Measurements from ENCODE around the gene MAML3. TPM values are rescaled to one million over a fixed set of nuclear protein-coding genes. Genes with fewer than 3 reads are reported as not detected.

Gene MAML3
- total and polyA plus RNA-seq, 2 of the 13 experiments (the other 11 are each of a cell fraction or from before 2014, with no cell fraction given), result 0.05 to 0.13 TPM

GRCh38 chr4:140108713-140109230, 45.2 kb downstream of the MAML3 start:
- ChIA-PET POLR2A (no interaction called here), CTCF (ENCODE audit: low intra/inter-chr PET ratio, low total read pairs) (no interaction called here)
- DNase-seq (ENCODE audit: low spot score), result no peak
- no peak overlapping the region for H3K4me3 ChIP-seq (replicated peaks in 1 of 3; ENCODE audit: insufficient read depth in 1 of 3, low read depth in 2 of 3, low read length in 3 of 3)
- BruUV-seq (replicated peaks), result no TSS peak
- ATAC-seq, result no peak
- in situ Hi-C loops (cut with HindIII; ENCODE audit: extremely low pct_ligation_motif_present, low pct_unique_long_range_greater_than_20kb) (no loop called here), intact Hi-C loops (cut with micrococcal nuclease; ENCODE audit: unreplicated experiment) (no loop called here)
- H3K79me2 ChIP-seq (ENCODE audit: insufficient read depth, low read length), result no peaks in the 10 kb centered on the region
- peaks cover 6% of the 10 kb centered on the region; the same call in 1 of the 2 replicates for H3K4me1 ChIP-seq (ENCODE audit: insufficient read depth, low read length)
- no peaks in the 10 kb centered on the region for H4K20me1 ChIP-seq (ENCODE audit: insufficient read depth, low read length)
- TF ChIP-seq EHMT2 (IDR thresholded peaks at IDR 0.05; ENCODE audit: borderline replicate concordance, low read depth, low read length) (no peak), RNF219 (CRISPR knock-in tag; IDR thresholded peaks at IDR 0.05) (no peak), HNRNPLL (IDR thresholded peaks at IDR 0.05; ENCODE audit: low read depth, low read length, poor library complexity, severe bottlenecking) (no peak), GABPA (IDR thresholded peaks at IDR 0.05; ENCODE audit: low read depth, low read length) (no peak), GABPA (CRISPR knock-in tag; IDR thresholded peaks at IDR 0.05; ENCODE audit: low read depth) (no peak), YEATS2 (CRISPR knock-in tag; IDR thresholded peaks at IDR 0.05; ENCODE audit: borderline replicate concordance) (no peak), SIX1 (CRISPR knock-in tag; IDR thresholded peaks at IDR 0.05; ENCODE audit: borderline replicate concordance) (no peak), GABPB1 (CRISPR knock-in tag; IDR thresholded peaks at IDR 0.05) (no peak)
- no peaks in the 10 kb centered on the region; a peak in 1 of 5 replicates for H3K27me3 ChIP-seq (ENCODE audit: control insufficient read depth in 1 of 2, insufficient read depth in 2 of 2, low read length in 2 of 2)
- no peak overlapping the region for H2AFZ ChIP-seq (ENCODE audit: low read length)
- FAIRE-seq, result no peak
- no peaks in the 10 kb centered on the region for H3K36me3 ChIP-seq (replicated peaks in 1 of 2; ENCODE audit: control insufficient read depth in 1 of 2, insufficient read depth in 2 of 2, low read length in 2 of 2)
- H3K27ac ChIP-seq (ENCODE audit: extremely low read length, insufficient read depth, low read length), result no peak overlapping the region
- H3K9me3 ChIP-seq (ENCODE audit: low read length), result no peaks in the 10 kb centered on the region
- H3K4me2 ChIP-seq (ENCODE audit: low read depth, low read length), result no peak overlapping the region
- no peak overlapping the region for H3K9ac ChIP-seq (ENCODE audit: insufficient read depth, low read depth, low read length)

Data from HepG2 (cell line).